Nephron (organoid): ENCODE measurements around the gene IL21R.

ENCODE experiments used
- H3K27ac Mint-ChIP-seq, 3 experiments: 2 replicates each; pipeline ENCODE4 v1.8.0; 2020; ENCODE audit warnings: mixed read lengths in 3 of 3, mild to moderate bottlenecking in 2 of 3, moderate library complexity in 1 of 3
- H3K27me3 Mint-ChIP-seq: 2 replicates; pipeline ENCODE4 v1.8.0; 2021; ENCODE audit warnings: low read depth, mild to moderate bottlenecking, moderate library complexity, mixed read lengths
- H3K36me3 Mint-ChIP-seq: 2 replicates; pipeline ENCODE4 v1.8.0; 2020; ENCODE audit warnings: low read depth, mixed read lengths
- H3K4me1 Mint-ChIP-seq: 2 replicates; pipeline ENCODE4 v1.8.0; 2020; ENCODE audit warnings: mixed read lengths
- H3K4me3 Mint-ChIP-seq, 3 experiments: 2 replicates each; pipeline ENCODE4 v1.8.0; 2020; ENCODE audit warnings: mild to moderate bottlenecking in 3 of 3, mixed read lengths in 3 of 3, moderate library complexity in 2 of 3
- H3K9me3 Mint-ChIP-seq: 2 replicates; pipeline ENCODE4 v1.8.0; 2020; ENCODE audit warnings: mixed read lengths
- TF ChIP-seq, protein P1 (sequence below), 3 experiments: fragments of 200-600 bp; sonication (generic); IDR thresholded peaks; one replicate each; pipeline ENCODE4 v1.5.0; 2021; ENCODE audit warnings: antibody characterized with exemption in 3 of 3; ENCODE audit not compliant: unreplicated experiment in 3 of 3

Gene IL21R

GRCh38 chr16:27378871-27379481, 23.0 kb upstream of the IL21R start:
- H3K4me1 Mint-ChIP-seq, result no peaks in the 10 kb centered on the region
- H3K27me3 Mint-ChIP-seq, result no peaks in the 10 kb centered on the region
- no peak overlapping the region for H3K4me3 Mint-ChIP-seq
- H3K27ac Mint-ChIP-seq, result no peak overlapping the region
- TF ChIP-seq, protein P1, sequence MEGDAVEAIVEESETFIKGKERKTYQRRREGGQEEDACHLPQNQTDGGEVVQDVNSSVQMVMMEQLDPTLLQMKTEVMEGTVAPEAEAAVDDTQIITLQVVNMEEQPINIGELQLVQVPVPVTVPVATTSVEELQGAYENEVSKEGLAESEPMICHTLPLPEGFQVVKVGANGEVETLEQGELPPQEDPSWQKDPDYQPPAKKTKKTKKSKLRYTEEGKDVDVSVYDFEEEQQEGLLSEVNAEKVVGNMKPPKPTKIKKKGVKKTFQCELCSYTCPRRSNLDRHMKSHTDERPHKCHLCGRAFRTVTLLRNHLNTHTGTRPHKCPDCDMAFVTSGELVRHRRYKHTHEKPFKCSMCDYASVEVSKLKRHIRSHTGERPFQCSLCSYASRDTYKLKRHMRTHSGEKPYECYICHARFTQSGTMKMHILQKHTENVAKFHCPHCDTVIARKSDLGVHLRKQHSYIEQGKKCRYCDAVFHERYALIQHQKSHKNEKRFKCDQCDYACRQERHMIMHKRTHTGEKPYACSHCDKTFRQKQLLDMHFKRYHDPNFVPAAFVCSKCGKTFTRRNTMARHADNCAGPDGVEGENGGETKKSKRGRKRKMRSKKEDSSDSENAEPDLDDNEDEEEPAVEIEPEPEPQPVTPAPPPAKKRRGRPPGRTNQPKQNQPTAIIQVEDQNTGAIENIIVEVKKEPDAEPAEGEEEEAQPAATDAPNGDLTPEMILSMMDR (IDR thresholded peaks at IDR 0.05; ENCODE audit: unreplicated experiment in 3 of 3), result no peak
- H3K9me3 Mint-ChIP-seq, result peaks cover under 1% of the 10 kb centered on the region
- no peaks in the 10 kb centered on the region for H3K36me3 Mint-ChIP-seq

DNA sequence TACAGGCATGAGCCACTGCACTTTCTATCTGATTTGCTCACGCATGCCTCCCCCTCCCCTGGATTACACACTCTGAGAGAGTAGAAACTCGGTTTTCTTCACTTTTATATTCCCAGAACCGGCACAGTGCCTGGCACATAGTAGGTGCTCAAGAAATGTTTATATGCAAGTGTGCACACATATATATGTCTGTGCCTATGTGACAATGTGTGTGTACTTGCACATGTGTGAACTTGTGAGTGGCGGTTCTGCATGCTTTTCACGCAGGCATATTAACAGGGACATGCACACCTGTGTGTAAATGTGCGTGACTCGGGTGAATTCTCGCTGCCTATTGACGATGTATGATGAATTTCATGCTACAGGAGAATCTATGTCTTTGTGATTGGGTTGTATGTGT, 22.1 kb upstream of the IL21R start:
- TF ChIP-seq, protein P1 (IDR thresholded peaks at IDR 0.05; ENCODE audit: unreplicated experiment in 3 of 3), result no peak
- Mint-ChIP-seq H3K9me3 (peaks cover 9% of the 10 kb centered on the region), H3K27me3 (no peaks in the 10 kb centered on the region), H3K4me3 (no peak overlapping the region), H3K36me3 (no peaks in the 10 kb centered on the region), H3K4me1 (no peaks in the 10 kb centered on the region), H3K27ac (no peak overlapping the region)

GRCh38 chr16:27381236-27381635, 20.7 kb upstream of the IL21R start:
- Mint-ChIP-seq H3K27ac (no peak overlapping the region), H3K4me1 (no peaks in the 10 kb centered on the region), H3K36me3 (no peaks in the 10 kb centered on the region), H3K27me3 (no peaks in the 10 kb centered on the region), H3K9me3 (peaks cover 10% of the 10 kb centered on the region), H3K4me3 (no peak overlapping the region)
- TF ChIP-seq, protein P1 (IDR thresholded peaks at IDR 0.05; ENCODE audit: unreplicated experiment in 3 of 3), result no peak

- peaks cover 3% of the 10 kb centered on the region for H3K27me3 Mint-ChIP-seq
- no peak overlapping the region for H3K27ac Mint-ChIP-seq
Measured at GRCh38 chr16:27381974-27382855, 19.8 kb upstream of the IL21R start.

GRCh38 chr16:27383556-27384243, 18.3 kb upstream of the IL21R start:
- Mint-ChIP-seq H3K4me1 (no peaks in the 10 kb centered on the region), H3K4me3 (no peak overlapping the region), H3K9me3 (peaks cover 18% of the 10 kb centered on the region), H3K36me3 (no peaks in the 10 kb centered on the region), H3K27ac (no peak overlapping the region), H3K27me3 (peaks cover 3% of the 10 kb centered on the region)
- TF ChIP-seq, protein P1 (IDR thresholded peaks at IDR 0.05; ENCODE audit: unreplicated experiment in 3 of 3), result no peak

More at GRCh38 chr16:27381974-27382855, 19.8 kb upstream of the IL21R start:
- Mint-ChIP-seq H3K36me3 (no peaks in the 10 kb centered on the region), H3K9me3 (peaks cover 15% of the 10 kb centered on the region), H3K4me1 (no peaks in the 10 kb centered on the region), H3K4me3 (no peak overlapping the region)
- TF ChIP-seq, protein P1 (IDR thresholded peaks at IDR 0.05; ENCODE audit: unreplicated experiment in 3 of 3), result no peak
